ENCODE measurements around the gene DLGAP1. TPM values are rescaled to one million over a fixed set of nuclear protein-coding genes. Genes with fewer than 3 reads are reported as not detected.

The DLGAP1 gene
- total RNA-seq, 1 experiment from 2014 or later, result 23.0 TPM

DNA sequence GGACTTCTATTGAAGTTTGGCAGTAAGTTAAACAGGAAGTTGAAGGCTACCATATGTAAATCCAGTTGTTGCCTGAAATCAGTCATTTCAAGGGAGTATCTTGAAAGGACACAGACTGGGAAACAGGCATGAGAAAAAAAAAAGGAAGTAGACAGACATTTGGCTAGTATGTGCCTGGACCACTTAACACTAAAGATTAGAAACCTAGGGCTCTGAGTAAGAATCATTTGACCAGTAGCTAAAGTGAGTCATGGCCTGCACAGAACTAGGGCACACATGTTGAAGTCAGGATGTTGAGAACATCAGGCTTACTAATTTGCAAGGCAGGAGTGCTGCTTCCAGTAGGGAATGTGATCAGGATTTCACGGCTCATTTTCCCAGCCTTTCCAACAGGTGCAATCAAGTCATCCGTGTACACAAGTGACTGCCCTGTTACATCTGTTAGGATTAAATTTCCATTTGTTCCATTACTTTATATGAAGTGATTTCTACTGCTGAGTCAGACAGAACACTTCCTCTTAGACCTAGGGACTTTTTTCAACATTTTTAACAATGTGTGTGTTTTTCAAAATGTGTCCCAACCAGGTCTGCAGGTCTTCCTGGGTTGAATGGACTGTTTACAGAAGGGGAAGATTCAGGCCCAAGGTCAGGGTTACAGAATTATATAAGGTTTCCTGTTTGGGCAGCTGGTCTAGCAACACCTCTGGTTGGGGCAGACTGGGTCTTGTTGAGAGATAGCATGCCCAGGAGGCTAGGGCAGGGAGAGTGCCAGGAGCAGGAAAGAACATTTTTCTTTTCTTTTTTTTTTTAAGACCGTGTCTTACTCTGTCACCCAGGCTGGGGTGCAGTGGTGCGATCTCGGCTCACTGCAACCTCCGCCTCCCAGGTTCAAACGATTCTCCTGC is 859.5 kb downstream of the DLGAP1 start:
- POLR2A ChIA-PET, result interaction anchor here (0.6 to 2.5 kb wide), 6 partner anchors 8 to 148 kb away, joined by 3 to 33 read pairs (median 8); no protein-coding TSS in a partner anchor
- Mint-ChIP-seq H3K9me3 (no peaks in the 10 kb centered on the region), H3K36me3 (peaks cover 4% of the 10 kb centered on the region), H3K27ac (peak overlapping the region; percentile 95), H3K4me1 (peaks cover 75% of the 10 kb centered on the region), H3K27me3 (ENCODE audit: low read depth) (peaks cover 24% of the 10 kb centered on the region), H3K4me3 (peak overlapping the region; percentile 62)
- CTCF ChIA-PET, result interaction anchor here (1.0 to 3.7 kb wide), 25 partner anchors 8 to 316 kb away, joined by 3 to 92 read pairs (median 8); no protein-coding TSS in a partner anchor
- DNase-seq (ENCODE audit: low spot score) (no peak), ATAC-seq (no peak)
- TF ChIP-seq GABPB1 (CRISPR knock-in tag; IDR thresholded peaks at IDR 0.05) (peak; percentile 71), ATF2 (CRISPR knock-in tag; IDR thresholded peaks at IDR 0.05; ENCODE audit: borderline replicate concordance, low read depth) (no peak)

GRCh38 chr18:3594760-3595368 is 860.2 kb downstream of the DLGAP1 start:
- TF ChIP-seq ZNF138 (CRISPR knock-in tag; conservative IDR thresholded peaks at IDR 0.05), result no peak
- TF ChIP-seq, protein P1, sequence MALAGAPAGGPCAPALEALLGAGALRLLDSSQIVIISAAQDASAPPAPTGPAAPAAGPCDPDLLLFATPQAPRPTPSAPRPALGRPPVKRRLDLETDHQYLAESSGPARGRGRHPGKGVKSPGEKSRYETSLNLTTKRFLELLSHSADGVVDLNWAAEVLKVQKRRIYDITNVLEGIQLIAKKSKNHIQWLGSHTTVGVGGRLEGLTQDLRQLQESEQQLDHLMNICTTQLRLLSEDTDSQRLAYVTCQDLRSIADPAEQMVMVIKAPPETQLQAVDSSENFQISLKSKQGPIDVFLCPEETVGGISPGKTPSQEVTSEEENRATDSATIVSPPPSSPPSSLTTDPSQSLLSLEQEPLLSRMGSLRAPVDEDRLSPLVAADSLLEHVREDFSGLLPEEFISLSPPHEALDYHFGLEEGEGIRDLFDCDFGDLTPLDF (CRISPR knock-in tag; IDR thresholded peaks at IDR 0.05), result no peak
- TF ChIP-seq SOX15 (CRISPR knock-in tag; IDR thresholded peaks at IDR 0.05), result no peak
- TF ChIP-seq CREM (CRISPR knock-in tag; IDR thresholded peaks at IDR 0.05), result no peak
- no peak for TF ChIP-seq MYBL2 (CRISPR knock-in tag; IDR thresholded peaks at IDR 0.05)
- TF ChIP-seq ZNF671 (CRISPR knock-in tag; IDR thresholded peaks at IDR 0.05), result no peak
- no peak for TF ChIP-seq ATF6 (CRISPR knock-in tag; IDR thresholded peaks at IDR 0.05)
- Mint-ChIP-seq H3K9me3 (no peaks in the 10 kb centered on the region), H3K4me3 (peak overlapping the region; percentile 62), H3K4me1 (peaks cover 80% of the 10 kb centered on the region), H3K27ac (peak overlapping the region; percentile 95), H3K36me3 (peaks cover 4% of the 10 kb centered on the region), H3K27me3 (ENCODE audit: low read depth) (peaks cover 28% of the 10 kb centered on the region)
- DNase-seq (ENCODE audit: low spot score), result no peak
- ChIA-PET CTCF (interaction anchor here (0.5 to 3.7 kb wide), 58 partner anchors 8 to 582 kb away, joined by 3 to 92 read pairs (median 6); no protein-coding TSS in a partner anchor), POLR2A (interaction anchor here (0.6 to 2.5 kb wide), 11 partner anchors 9 to 311 kb away, joined by 3 to 33 read pairs (median 7); no protein-coding TSS in a partner anchor)
- ATAC-seq, result peak; percentile 5

GRCh38 chr18:3593904-3594759 is 861.0 kb downstream of the DLGAP1 start:
- POLR2A ChIA-PET, result interaction anchor here (0.6 to 2.5 kb wide), 11 partner anchors 9 to 310 kb away, joined by 3 to 33 read pairs (median 7); no protein-coding TSS in a partner anchor
- peaks cover 81% of the 10 kb centered on the region for H3K4me1 Mint-ChIP-seq
- H3K36me3 Mint-ChIP-seq, result peaks cover 4% of the 10 kb centered on the region
- H3K27ac Mint-ChIP-seq, result peak overlapping the region; percentile 95
- H3K27me3 Mint-ChIP-seq (ENCODE audit: low read depth), result peaks cover 28% of the 10 kb centered on the region
- TF ChIP-seq CTCF (IDR thresholded peaks at IDR 0.05) (peak; percentile 69; the same call in 1 of the 2 replicates), FOXK1 (CRISPR knock-in tag; IDR thresholded peaks at IDR 0.05) (no peak), GTF2I (CRISPR knock-in tag; conservative IDR thresholded peaks at IDR 0.05) (no peak), SMAD3 (CRISPR knock-in tag; IDR thresholded peaks at IDR 0.05; ENCODE audit: borderline replicate concordance) (no peak), ZBTB43 (CRISPR knock-in tag; IDR thresholded peaks at IDR 0.05) (no peak), NR3C1 (CRISPR knock-in tag; conservative IDR thresholded peaks at IDR 0.05; ENCODE audit: low read depth) (no peak)
- peak overlapping the region; percentile 62 for H3K4me3 Mint-ChIP-seq
- CTCF ChIA-PET, result interaction anchor here (0.5 to 3.7 kb wide), 69 partner anchors 9 to 1726 kb away, joined by 3 to 92 read pairs (median 5); no protein-coding TSS in a partner anchor
- DNase-seq (ENCODE audit: low spot score) (peak; percentile 91), ATAC-seq (peak; percentile 81)
- H3K9me3 Mint-ChIP-seq, result no peaks in the 10 kb centered on the region

All from WTC11 (cell line).